ELR (cell line): ENCODE data around the gene SLC26A4.

Source experiments
- DNase-seq: peaks from one replicate; pipeline ENCODE4 v3.0.0-alpha.2; 2015; ENCODE audit warnings: low read depth

SLC26A4 gene

DNA sequence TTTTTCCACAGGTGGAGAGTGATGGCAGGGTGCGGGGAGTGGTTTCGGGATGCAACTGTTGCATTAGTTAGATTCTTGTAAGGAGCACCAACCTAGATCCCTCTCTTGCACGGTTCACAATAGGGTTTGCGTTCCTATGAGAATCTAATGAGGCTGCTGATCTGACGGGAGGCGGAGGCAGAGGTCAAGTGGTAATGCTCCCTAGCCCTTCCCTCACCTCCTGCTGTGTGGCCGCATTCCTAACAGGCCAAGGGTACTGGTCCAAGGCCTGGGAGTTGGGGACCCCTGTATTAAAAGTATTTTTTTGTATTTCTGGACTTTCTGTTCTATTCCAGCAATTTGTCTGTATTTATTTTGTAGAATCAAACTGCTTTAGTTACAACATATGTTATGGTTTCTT is 90.5 kb downstream of the SLC26A4 start:
- DNase-seq = no peak

DNA sequence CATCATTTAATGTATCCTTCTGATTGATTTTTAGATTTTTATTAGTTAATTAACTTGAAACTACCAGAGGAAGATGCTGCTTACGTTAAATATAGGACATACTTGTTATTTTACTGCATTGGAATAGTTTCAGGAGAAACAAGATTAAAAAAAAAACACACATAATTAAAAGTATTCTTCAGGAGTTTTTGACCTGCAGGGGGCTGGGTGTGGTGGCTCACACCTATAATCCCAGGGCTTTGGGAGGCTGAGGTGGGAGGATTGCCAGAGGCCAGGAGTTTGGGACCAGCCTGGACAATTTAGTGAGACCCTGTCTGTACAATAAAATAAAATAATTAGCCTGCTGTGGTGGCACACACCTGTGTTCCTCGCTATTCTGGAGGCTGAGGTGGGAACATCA is 94.0 kb downstream of the SLC26A4 start:
- no peak for DNase-seq

GRCh38 chr7:107758667-107759066 is 98.0 kb downstream of the SLC26A4 start:
- no peak for DNase-seq

DNA sequence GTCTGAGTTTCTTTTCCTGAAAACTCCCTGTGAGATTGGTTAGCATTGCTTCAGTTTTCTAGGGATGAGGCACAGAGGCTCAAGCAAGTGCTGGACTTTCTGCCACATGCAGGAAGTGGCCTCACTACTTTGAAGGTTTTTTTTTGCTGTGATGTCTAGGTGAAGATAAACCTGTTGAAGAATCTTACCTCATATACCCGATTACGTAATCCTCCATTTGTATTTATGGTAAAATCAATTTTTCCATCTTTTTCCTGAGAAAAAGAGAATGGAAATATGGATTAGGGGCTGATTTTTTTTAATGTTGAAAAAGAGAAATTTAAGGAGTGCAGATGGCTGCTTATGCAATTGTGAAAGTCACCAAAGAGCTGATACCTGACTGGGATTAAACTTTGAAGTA is 106.8 kb downstream of the SLC26A4 start:
- no peak for DNase-seq
